HepG2 (cell line): ENCODE data around the gene CMTM2. TPM values are rescaled to one million over a fixed set of nuclear protein-coding genes. Genes with fewer than 3 reads are reported as not detected.

ENCODE experiments used
- ARNT ChIP-seq: fragments of 450-650 bp; IDR thresholded peaks from 2 replicates; pipeline ENCODE4 v1.6.1; 2017
- E2F2 ChIP-seq: sonication (generic); formaldehyde crosslinking; IDR thresholded peaks from 2 replicates; pipeline ENCODE4 v1.4.0; 2020; ENCODE audit warnings: missing genetic modification reagents, borderline replicate concordance
- FOXJ3 ChIP-seq: sonication (generic); formaldehyde crosslinking; IDR thresholded peaks from 2 replicates; pipeline ENCODE4 v1.4.0; 2020; ENCODE audit warnings: missing genetic modification reagents, mild to moderate bottlenecking, borderline replicate concordance
- HNRNPH1 ChIP-seq: fragments of 200-400 bp; formaldehyde crosslinking; optimal IDR thresholded peaks from 2 replicates; pipeline ENCODE3; 2017; ENCODE audit warnings: mild to moderate bottlenecking, low read depth, low read length
- HNRNPK ChIP-seq: fragments of 200-400 bp; formaldehyde crosslinking; IDR thresholded peaks from 2 replicates; pipeline ENCODE4 v1.6.1; 2018; ENCODE audit warnings: low read length, low read depth, moderate library complexity, mild to moderate bottlenecking; ENCODE audit not compliant: poor library complexity, severe bottlenecking
- MBD4 ChIP-seq: IDR thresholded peaks from 2 replicates; pipeline ENCODE4 v1.6.1; 2012; ENCODE audit warnings: low read length, inconsistent platforms, borderline replicate concordance
- NFIC ChIP-seq: IDR thresholded peaks from 2 replicates; pipeline ENCODE4 v1.6.1; 2012; ENCODE audit warnings: mild to moderate bottlenecking, low read length, inconsistent platforms
- NPAS2 ChIP-seq: sonication (generic); formaldehyde crosslinking; IDR thresholded peaks from 2 replicates; pipeline ENCODE4 v1.8.0; 2022; ENCODE audit warnings: mild to moderate bottlenecking, missing genetic modification reagents, borderline replicate concordance
- PATZ1 ChIP-seq: sonication (generic); formaldehyde crosslinking; IDR thresholded peaks from 2 replicates; pipeline ENCODE4 v1.4.0; 2020; ENCODE audit warnings: missing genetic modification reagents
- SMAD3 ChIP-seq: sonication (generic); formaldehyde crosslinking; IDR thresholded peaks from 2 replicates; pipeline ENCODE4 v1.4.0; 2020; ENCODE audit warnings: missing genetic modification reagents
- SMC3 ChIP-seq: IDR thresholded peaks from 2 replicates; pipeline ENCODE4 v1.6.1; 2011; ENCODE audit warnings: low read length, improper control_type of control experiment
- YY1 ChIP-seq: IDR thresholded peaks from 2 replicates; pipeline ENCODE4 v1.6.1; 2011; ENCODE audit warnings: low read length, low read depth, moderate library complexity, mild to moderate bottlenecking; ENCODE audit not compliant: insufficient read depth, insufficient replicate concordance
- ZFP62 ChIP-seq: sonication (generic); formaldehyde crosslinking; IDR thresholded peaks from 2 replicates; pipeline ENCODE4 v1.4.0; 2020; ENCODE audit warnings: missing genetic modification reagents
- ZMYM4 ChIP-seq: sonication (generic); formaldehyde crosslinking; IDR thresholded peaks from 2 replicates; pipeline ENCODE4 v1.8.1; 2023; ENCODE audit warnings: mild to moderate bottlenecking, missing genetic modification reagents
- ZNF143 ChIP-seq: sonication (generic); formaldehyde crosslinking; IDR thresholded peaks from 2 replicates; pipeline ENCODE4 v1.4.0; 2020; ENCODE audit warnings: missing genetic modification reagents
- ZNF501 ChIP-seq: sonication (generic); formaldehyde crosslinking; IDR thresholded peaks from 2 replicates; pipeline ENCODE4 v1.5.1; 2020; ENCODE audit warnings: mild to moderate bottlenecking, moderate library complexity, missing genetic modification reagents
- ZNF546 ChIP-seq: sonication (generic); formaldehyde crosslinking; conservative IDR thresholded peaks from 2 replicates; pipeline ENCODE4 v1.8.1; 2023; ENCODE audit warnings: mild to moderate bottlenecking, missing genetic modification reagents
- ZNF556 ChIP-seq: sonication (generic); formaldehyde crosslinking; IDR thresholded peaks from 2 replicates; pipeline ENCODE4 v1.4.0; 2020; ENCODE audit warnings: mild to moderate bottlenecking, missing genetic modification reagents, borderline replicate concordance
- ZNF710 ChIP-seq: sonication (generic); formaldehyde crosslinking; IDR thresholded peaks from 2 replicates; pipeline ENCODE4 v1.5.0; 2020; ENCODE audit warnings: mild to moderate bottlenecking, missing genetic modification reagents, borderline replicate concordance
- ZNF713 ChIP-seq: sonication (generic); formaldehyde crosslinking; IDR thresholded peaks from 2 replicates; pipeline ENCODE4 v1.4.0; 2020; ENCODE audit warnings: mild to moderate bottlenecking, missing genetic modification reagents
- ZNF782 ChIP-seq: sonication (generic); formaldehyde crosslinking; IDR thresholded peaks from 2 replicates; pipeline ENCODE4 v1.4.0; 2020; ENCODE audit warnings: missing genetic modification reagents, mild to moderate bottlenecking, borderline replicate concordance
- ZZZ3 ChIP-seq: sonication (generic); formaldehyde crosslinking; IDR thresholded peaks from 2 replicates; pipeline ENCODE4 v1.4.0; 2020; ENCODE audit warnings: missing genetic modification reagents, mild to moderate bottlenecking, borderline replicate concordance
- polyA plus RNA-seq, 8 experiments: library from polyadenylated mRNA; depleted of rRNA in 3 of 8; stranded (reverse) in 7 of 8; unstranded in 1 of 8; fragments of >200 nt; fragmentation: Illumina TruSeq in 4 of 8; extraction: Trizol in 4 of 8; gene quantifications; 2 replicates each; pipeline versions ENCODE4 v1.2.1 to v1.2.3, GENCODE V29; 2011 to 2016; ENCODE audit warnings: low read depth in 4 of 8, missing spikeins in 1 of 8, mixed read lengths in 1 of 8; ENCODE audit not compliant: insufficient read depth in 1 of 8
- total RNA-seq, 5 experiments: library from RNA; depleted of rRNA; stranded (reverse); fragments of >200 nt; fragmentation: Illumina TruSeq; extraction: Trizol; gene quantifications; 2 replicates each; pipeline ENCODE4 v1.2.3, GENCODE V29; 2016; ENCODE audit warnings: low read depth in 1 of 5
- TF ChIP-seq, protein P1 (sequence below): sonication (generic); formaldehyde crosslinking; IDR thresholded peaks from 2 replicates; pipeline ENCODE4 v1.5.0; 2020; ENCODE audit warnings: missing genetic modification reagents, mild to moderate bottlenecking, borderline replicate concordance

Gene CMTM2
- total and polyA plus RNA-seq, 2 of the 13 experiments (the other 11 are each of a cell fraction or from before 2014, with no cell fraction given), result not detected

DNA sequence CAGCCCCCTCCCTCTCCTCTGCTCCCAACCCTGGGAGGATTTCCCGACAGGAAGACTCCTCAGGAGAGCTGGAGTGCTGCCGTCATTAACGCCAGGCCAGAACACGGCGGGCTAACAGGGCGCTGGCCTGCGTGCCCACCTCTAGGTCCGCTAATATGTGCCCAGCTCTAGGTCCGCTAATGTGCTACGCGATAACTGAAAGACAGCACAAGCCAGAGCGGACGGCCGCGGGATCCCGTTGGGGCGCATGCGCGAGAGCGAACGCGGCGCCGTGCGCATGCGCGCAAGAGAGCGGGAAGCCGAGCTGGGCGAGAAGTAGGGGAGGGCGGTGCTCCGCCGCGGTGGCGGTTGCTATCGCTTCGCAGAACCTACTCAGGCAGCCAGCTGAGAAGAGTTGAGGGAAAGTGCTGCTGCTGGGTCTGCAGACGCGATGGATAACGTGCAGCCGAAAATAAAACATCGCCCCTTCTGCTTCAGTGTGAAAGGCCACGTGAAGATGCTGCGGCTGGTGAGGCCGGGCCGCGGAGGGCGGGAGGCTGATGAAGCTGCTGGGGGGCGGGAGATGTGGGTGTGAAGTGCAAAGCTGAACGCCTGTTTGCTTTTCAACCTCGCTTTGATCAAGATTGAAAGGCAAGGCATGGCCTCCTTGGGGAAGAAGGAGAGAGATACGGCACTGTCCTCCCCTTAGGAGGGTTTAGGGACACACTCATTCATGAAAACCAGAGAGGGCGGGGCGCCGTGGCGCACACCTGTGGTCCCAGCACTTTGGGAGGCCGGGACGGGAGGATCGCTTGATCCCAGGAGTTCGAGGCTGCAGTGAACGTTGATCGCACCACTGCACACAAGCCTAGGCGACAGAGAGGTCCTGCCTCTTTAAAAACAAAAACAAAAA lies 26.7 kb upstream of the CMTM2 start, which contains the start of gene CKLF (continued):
- TF ChIP-seq ZNF713 (CRISPR knock-in tag), result peak; percentile 58; the same call in 1 of the 2 replicates
- peak; percentile 69 for TF ChIP-seq PATZ1
- TF ChIP-seq ZZZ3 (CRISPR knock-in tag), result peak; percentile 81
- TF ChIP-seq YY1, result peak; percentile 83
- TF ChIP-seq ARNT, result no peak
- TF ChIP-seq NFIC, result no peak
- TF ChIP-seq, protein P1, sequence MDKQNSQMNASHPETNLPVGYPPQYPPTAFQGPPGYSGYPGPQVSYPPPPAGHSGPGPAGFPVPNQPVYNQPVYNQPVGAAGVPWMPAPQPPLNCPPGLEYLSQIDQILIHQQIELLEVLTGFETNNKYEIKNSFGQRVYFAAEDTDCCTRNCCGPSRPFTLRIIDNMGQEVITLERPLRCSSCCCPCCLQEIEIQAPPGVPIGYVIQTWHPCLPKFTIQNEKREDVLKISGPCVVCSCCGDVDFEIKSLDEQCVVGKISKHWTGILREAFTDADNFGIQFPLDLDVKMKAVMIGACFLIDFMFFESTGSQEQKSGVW (CRISPR knock-in tag), result peak; percentile 94; the same call in 1 of the 2 replicates
- no peak for TF ChIP-seq SMC3
- peak; percentile 99 for TF ChIP-seq ZNF782 (CRISPR knock-in tag)
- TF ChIP-seq ZMYM4 (CRISPR knock-in tag), result peak; percentile 95
- TF ChIP-seq FOXJ3 (CRISPR knock-in tag), result 0 out of 2 replicates have a peak, but pooled peaks have one; percentile 34
- TF ChIP-seq SMAD3 (CRISPR knock-in tag), result no peak; the same call in none of the 2 replicates
- no peak for TF ChIP-seq HNRNPK
- peak; percentile 99 for TF ChIP-seq ZNF546 (CRISPR knock-in tag)
- TF ChIP-seq ZNF501 (CRISPR knock-in tag), result peak; percentile 97
- TF ChIP-seq ZNF556 (CRISPR knock-in tag), result peak; percentile 16; the same call in 1 of the 2 replicates
- peak; percentile 72 for TF ChIP-seq ZNF143
- TF ChIP-seq NPAS2, result 0 out of 2 replicates have a peak, but pooled peaks have one; percentile 14
- peak; percentile 37 for TF ChIP-seq HNRNPH1
- TF ChIP-seq MBD4, result no peak
- peak; percentile 83; the same call in 1 of the 2 replicates for TF ChIP-seq ZNF710 (CRISPR knock-in tag)
- peak; percentile 84; the same call in 1 of the 2 replicates for TF ChIP-seq E2F2 (CRISPR knock-in tag)
- no peak for TF ChIP-seq ZFP62
